Retina (tissue), 1 donor: ENCODE measurements around the gene TWF2.

Source experiments
- DNase-seq: peaks from one replicate; pipeline ENCODE4 v3.0.0-alpha.2; 2016

Gene TWF2

GRCh38 chr3:52198643-52199608, 40.0 kb downstream of the TWF2 start:
- DNase-seq: no peak

DNA sequence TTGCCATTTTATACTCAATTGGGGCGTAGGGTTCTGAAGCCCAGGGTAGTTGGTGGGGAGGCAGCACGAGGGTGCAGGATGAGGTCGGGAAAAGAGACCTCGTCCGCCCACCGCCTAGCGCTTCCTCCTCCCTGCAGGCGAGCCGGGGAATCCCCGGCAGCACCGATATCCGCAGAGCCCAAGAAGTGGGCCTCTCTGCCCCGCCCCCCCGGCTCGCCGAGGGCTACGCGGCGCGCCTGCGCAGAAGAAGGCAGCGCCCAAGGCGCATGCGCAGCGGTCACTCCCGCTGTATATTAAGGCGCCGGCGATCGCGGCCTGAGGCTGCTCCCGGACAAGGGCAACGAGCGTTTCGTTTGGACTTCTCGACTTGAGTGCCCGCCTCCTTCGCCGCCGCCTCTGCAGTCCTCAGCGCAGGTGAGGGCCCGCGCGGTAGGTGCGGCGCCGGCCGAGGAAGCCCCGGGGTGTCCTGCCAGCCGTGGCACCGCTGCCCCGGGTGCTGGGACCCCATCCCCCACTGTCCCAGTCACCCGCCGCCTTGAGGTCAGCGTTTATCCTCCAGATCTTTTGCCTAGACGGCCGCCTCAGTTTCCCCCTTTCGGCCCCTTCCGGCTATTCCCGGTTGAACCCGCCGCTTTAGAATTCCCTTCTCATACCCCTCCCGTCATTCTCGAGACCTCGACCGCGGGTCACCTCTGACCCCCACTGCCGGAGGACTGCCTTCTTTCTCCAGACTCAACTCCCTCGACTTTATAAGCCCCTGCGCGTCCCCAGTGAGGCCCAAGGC, 40.9 kb downstream of the TWF2 start, which contains the start of gene ALAS1:
Gene ALAS1 (plus strand): TSS at position 319 of the 784 bp plus-strand sequence. CDS start 1,082 bp downstream, outside the sequence.
- DNase-seq: peak; percentile 98

DNA sequence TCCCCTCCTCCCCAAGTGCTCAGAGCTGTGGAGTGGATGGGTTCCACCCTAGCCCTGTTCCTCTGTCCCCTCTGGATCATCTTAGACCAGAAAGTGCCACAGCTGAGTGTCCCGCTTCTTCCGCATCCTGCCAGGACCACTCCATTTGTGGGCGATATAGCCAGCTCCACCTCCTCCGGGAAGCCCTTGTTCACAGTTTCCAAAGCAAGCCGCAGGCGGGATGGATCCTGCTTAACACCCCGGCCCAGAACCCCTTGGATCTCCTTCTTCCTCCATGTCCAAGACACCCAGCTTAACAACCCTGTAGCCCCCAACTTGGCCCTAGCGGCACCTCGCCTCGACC, 41.5 kb downstream of the TWF2 start:
- no peak for DNase-seq

DNA sequence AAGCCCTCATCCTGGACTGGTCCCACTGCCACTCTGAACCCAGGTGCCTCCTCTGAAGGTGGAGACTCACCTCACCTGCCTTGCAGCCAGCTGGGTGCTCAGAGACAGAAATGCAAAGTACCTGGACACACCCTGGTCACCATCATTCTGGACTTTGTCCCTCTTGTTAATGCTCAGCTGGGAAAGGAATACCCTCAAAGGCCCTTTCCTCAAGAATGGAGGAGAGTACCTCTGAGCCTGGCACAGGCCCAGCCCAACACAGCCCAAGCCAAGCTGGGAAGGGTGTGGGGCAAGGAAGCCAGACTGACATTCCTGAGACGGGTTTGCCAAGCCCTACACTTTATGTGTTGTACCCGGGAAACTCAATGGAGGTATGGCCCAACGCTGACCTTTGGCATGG, 42.0 kb downstream of the TWF2 start:
- no peak for DNase-seq

DNA sequence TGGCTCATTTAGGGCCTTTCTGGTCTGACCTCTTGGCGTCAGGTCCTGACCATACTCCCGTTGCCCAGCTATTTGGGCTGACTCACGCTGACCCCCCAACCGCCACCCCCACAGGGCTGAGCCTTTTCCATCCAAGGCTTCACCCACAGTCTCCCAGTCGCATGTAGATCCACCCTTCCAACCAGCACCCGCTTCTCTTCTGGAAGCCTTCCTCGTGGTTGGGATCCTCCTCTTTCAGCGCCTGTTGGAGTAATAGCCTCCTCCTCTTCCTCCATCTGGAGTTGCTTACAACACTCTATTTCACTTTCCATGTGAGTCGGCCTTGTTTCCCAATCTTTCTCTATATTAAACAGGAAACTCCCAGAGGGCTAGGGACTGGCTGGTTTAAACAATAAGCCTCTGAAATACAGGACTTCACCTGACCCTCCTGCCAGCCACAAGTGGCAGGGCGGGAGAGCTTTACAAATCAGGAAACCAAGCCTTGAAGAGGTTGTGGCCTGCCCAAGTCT, 43.1 kb downstream of the TWF2 start:
- DNase-seq: no peak

DNA sequence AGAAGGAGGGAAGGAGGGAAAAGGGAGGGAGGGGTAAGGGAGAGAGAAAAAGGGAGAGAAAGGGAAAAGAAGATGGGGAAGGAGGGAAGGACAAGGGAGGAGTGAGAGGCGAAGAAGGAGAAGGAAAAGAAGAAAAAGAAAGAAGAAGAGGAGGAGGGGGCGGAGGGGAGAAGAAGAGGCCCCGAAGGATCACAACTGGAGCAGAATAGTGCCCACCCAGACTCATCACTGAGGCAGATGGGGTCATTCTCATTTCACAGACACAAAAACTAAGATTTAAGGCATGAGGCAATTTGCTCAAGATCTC, 43.7 kb downstream of the TWF2 start:
- DNase-seq: no peak

DNA sequence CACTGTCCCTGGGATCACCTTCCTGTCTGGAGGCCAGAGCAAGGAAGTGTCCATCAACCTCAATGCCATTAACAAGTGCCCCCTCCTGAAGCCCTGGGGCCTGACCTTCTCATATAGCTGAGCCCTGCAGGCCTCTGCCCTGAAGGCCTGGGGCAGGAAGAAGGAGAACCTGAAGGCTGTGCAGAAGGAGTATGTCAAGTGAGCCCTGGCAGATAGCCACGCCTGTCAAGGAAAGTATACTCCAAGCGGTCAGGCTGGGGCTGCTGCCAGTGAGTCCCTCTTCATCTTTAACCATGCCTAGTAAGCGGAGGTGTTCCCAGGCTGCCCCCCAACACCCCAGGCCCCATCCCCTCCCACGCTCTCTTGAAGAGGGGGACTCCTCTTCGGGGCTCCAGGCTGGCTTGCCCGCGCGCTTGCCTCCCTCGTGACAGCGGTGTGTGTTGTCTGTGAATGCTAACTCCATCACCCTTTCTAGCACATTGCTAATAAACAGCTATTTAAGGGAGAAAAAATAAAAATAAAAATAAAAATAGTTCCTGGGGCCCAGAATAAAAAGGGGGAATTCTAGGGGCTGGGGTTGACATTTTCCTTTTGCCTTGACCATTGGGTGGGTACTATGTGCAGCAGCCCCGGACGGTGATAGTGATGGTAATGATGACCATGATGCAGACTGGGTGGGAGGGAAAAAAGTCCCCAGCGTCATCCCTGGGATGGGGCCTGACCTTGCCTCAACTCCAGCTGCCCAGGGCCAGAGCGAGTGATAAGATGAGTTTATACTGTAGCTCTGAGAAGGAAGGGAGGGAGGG, 44.3 kb downstream of the TWF2 start:
- no peak for DNase-seq

GRCh38 chr3:52193065-52193464, 45.9 kb downstream of the TWF2 start:
- DNase-seq: no peak

DNA sequence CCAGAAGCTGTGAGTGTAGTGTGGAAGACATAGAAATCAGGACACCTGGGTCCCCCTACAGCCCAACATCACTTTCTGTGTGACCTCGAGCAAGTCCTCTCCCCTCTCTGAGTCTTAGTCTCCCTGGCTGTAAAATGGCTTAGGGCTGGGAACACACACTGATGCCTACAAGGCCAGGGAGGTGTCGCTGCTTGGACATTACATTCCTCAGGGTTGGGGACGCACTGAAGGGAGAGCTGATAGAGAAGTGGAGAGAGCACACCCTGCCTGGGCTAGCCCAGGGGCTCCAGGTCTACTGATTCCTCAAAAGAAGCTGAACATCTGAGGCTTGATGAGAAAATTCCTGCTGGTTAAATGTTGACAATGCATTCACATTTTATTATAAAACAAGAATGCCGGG, 47.3 kb downstream of the TWF2 start:
- DNase-seq: no peak

GRCh38 chr3:52190294-52191074, 48.5 kb downstream of the TWF2 start:
- DNase-seq: no peak

DNA sequence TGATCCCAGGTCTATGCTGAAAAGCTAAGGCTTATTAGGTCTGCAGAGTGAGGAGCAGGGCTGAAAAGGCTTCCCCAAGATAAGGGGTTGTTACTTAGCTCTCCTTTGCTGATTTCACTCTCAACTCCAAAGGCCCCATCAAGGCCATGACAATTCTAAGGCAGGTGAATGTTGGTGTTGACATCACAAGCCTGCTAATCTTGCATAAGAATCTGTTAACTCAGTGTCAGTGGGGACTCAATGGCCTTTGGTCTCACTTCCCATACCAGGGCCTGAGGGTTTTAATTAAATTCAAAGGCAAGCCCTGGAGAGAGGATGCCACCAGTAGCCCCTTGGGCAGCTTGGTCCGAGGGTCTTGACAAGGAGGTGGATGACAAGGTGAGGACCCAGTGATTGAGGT, 50.4 kb downstream of the TWF2 start:
- no peak for DNase-seq

GRCh38 chr3:52186729-52187128, 52.2 kb downstream of the TWF2 start:
- DNase-seq: no peak

DNA sequence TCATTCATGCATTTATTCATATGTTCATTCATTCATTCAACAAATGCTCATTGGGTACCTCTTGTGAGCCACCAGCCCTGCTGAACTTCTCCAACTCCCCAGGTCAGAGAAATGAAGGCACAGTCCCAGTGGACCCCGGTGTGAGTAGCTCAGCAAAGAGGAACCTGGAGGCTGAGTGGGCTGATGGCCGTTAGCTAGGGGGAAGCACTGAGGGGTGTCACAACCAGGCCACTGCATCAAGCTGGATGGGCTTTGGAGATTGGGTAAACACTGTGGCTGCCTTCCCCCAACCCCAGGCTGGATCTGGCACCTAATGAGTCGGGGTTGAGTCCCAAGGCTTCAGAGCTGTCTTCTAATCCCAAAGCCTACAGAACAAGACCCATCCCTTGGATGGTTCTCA, 53.1 kb downstream of the TWF2 start:
- DNase-seq: no peak

GRCh38 chr3:52185311-52185710, 53.6 kb downstream of the TWF2 start:
- DNase-seq: no peak

DNA sequence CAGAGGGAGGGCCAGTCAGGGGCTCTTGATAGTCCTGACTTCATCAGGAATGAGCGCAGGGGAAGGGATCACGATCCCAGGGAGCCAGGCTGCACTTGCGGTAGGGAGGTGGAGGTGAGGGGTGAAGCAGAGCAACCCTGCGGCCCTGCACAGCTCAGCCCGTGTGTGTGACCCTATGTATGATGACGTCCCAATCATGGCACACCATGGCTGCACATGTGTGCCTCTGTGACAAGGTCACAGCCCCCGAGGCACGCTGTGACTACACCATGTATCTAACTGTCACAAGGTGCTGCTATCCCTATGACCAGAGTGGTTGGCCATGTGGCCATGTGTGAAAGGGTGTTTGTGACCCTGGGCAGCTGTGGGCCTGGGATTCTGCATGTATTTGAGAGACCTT, 54.3 kb downstream of the TWF2 start:
- DNase-seq: no peak

DNA sequence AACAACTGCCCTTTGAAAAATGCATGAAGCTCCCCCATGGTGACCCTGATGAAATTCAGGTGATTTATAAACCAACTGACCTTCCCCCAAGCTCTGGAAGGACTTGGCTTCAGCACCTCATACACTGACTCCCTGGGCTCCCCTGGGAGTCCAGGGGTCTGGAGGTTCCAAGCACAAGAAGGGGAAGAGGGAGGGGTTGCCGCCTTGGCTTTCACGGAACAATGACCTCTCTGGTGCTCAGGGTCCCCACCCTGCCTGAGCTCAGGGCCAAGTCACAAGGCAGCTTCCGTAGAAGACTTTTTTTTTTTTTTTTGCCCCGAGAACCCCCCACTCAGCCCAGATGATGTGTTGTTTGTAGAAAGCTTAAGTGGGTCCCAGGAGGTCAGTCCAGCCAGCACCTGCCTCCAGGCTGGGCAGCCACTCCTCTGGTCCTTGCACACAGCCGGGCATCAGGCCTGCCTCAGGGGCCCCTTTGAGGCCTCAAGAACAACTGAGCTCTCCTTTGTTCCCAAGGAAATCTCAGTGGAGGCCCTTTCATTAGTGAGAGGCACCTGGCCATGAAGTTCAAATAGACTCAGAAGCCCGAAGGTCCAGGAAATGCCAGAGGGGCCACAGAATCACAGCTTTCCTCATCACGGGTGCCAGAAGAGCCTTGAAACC, 55.0 kb downstream of the TWF2 start:
- DNase-seq: no peak

DNA sequence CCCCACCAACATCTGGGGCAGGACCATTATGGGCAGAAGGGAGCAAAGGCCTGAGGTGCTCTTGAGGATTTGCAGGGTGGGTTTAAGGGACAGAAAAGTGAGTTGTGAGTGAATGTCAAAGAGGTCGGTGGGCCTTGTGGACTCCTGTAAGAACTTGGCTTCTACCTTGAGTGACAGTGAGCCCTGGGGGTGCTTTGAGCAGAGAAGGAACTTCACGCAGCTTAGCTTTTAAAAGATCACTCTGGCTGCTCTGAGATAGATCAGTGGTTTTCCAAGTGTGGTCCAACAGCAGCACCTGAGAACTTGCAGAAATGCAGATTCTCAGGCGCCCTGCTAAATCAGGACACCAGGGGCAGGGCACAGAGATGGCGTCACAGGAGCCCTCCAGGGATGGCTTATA, 56.3 kb downstream of the TWF2 start:
- no peak for DNase-seq

GRCh38 chr3:52182196-52182595, 56.8 kb downstream of the TWF2 start:
- DNase-seq: no peak

- no peak for DNase-seq
Measured at GRCh38 chr3:52181543-52181942, 57.4 kb downstream of the TWF2 start.
